Measurements from ENCODE around the gene PNMA8B.

DNA sequence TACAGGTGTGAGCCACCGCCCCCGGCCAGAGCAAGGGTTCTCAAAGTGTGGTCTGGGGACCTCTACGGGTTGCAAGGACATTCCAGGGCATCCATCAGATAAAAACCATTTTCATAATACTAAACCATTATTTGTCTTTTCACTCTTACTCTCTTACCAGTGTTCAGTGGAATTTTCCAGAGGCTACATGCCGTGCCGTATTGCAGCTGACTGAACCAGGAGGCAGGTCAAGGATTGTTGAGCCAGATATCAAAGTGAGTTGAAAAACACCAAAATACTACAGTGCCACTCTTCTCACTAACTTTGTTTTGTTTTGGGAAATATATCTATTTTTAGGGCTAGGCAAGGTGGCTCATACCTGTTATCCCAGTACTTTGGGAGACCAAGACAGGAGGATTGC lies 7.2 kb upstream of the PNMA8B start:
- TF ChIP-seq ZFX (IDR thresholded peaks at IDR 0.05), result no peak
- TF ChIP-seq YY1 (IDR thresholded peaks at IDR 0.05; ENCODE audit: extremely low read depth, insufficient replicate concordance, low read depth, low read length), result no peak
- TF ChIP-seq, protein P1, sequence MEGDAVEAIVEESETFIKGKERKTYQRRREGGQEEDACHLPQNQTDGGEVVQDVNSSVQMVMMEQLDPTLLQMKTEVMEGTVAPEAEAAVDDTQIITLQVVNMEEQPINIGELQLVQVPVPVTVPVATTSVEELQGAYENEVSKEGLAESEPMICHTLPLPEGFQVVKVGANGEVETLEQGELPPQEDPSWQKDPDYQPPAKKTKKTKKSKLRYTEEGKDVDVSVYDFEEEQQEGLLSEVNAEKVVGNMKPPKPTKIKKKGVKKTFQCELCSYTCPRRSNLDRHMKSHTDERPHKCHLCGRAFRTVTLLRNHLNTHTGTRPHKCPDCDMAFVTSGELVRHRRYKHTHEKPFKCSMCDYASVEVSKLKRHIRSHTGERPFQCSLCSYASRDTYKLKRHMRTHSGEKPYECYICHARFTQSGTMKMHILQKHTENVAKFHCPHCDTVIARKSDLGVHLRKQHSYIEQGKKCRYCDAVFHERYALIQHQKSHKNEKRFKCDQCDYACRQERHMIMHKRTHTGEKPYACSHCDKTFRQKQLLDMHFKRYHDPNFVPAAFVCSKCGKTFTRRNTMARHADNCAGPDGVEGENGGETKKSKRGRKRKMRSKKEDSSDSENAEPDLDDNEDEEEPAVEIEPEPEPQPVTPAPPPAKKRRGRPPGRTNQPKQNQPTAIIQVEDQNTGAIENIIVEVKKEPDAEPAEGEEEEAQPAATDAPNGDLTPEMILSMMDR (IDR thresholded peaks at IDR 0.05 in 2 of 3, conservative IDR thresholded peaks at IDR 0.05 in 1 of 3; ENCODE audit: borderline replicate concordance in 1 of 3, insufficient read depth in 1 of 3, low read depth in 2 of 3, low read length in 2 of 3), result no peak
- no peak for TF ChIP-seq SP1 (IDR thresholded peaks at IDR 0.05; ENCODE audit: low read depth)
- no peak for TF ChIP-seq POLR2AphosphoS5 (IDR thresholded peaks at IDR 0.05; ENCODE audit: low read depth, low read length)
